ENCODE results near the gene TPM2.

The TPM2 gene

GRCh38 chr9:35731415-35732184, 41.9 kb upstream of the TPM2 start:
- TF ChIP-seq CTCF (IDR thresholded peaks at IDR 0.05; ENCODE audit: low read depth, low read length) (no peak), EZH2phosphoT487 (IDR thresholded peaks at IDR 0.05; ENCODE audit: low read depth) (no peak)
- Histone ChIP-seq H3K27me3 (ENCODE audit: low read depth, low read length) (no peaks in the 10 kb centered on the region), H4K20me1 (ENCODE audit: insufficient read depth, low read length) (peaks cover 35% of the 10 kb centered on the region), H3K9me3 (ENCODE audit: insufficient read depth, low read length) (no peaks in the 10 kb centered on the region), H3K4me3 (ENCODE audit: low read length) (peak overlapping the region; percentile 94), H3K9ac (ENCODE audit: low read length) (peak overlapping the region; percentile 92), H3K4me2 (ENCODE audit: low read length) (peak overlapping the region; percentile 96), H3K27ac (ENCODE audit: low read length) (peak overlapping the region; percentile 87), H3K4me1 (ENCODE audit: low read length) (peaks cover 49% of the 10 kb centered on the region), H2AFZ (ENCODE audit: low read depth, low read length) (peak overlapping the region; percentile 25; the same call in 1 of the 2 replicates), H3K79me2 (ENCODE audit: low read length) (peaks cover 64% of the 10 kb centered on the region), H3K36me3 (replicated peaks; ENCODE audit: low read depth, low read length) (peaks cover 18% of the 10 kb centered on the region)

DNA sequence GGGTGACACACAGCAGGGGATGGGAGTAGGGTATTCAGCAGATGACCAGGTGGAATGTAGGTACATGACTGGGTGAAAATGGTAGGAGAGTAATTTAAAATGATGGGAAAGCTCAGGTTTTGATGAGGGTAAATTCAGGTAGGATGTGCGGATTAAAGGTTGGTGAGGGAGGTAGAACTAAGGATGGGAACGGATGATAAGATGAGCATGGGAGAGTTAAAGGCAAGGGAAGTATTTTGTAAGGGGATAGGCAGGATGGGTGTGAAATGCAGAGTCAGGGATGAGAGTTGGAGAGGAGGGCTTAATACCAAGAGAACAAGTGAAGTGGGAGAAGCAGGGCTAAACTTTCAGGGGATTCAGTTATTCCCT, 40.7 kb upstream of the TPM2 start:
- Histone ChIP-seq H3K9ac (ENCODE audit: low read length) (peak overlapping the region; percentile 92), H3K4me1 (ENCODE audit: low read length) (peaks cover 49% of the 10 kb centered on the region), H3K9me3 (ENCODE audit: insufficient read depth, low read length) (no peaks in the 10 kb centered on the region), H3K36me3 (replicated peaks; ENCODE audit: low read depth, low read length) (peaks cover 13% of the 10 kb centered on the region), H3K27ac (ENCODE audit: low read length) (peak overlapping the region; percentile 87), H3K4me3 (ENCODE audit: low read length) (peak overlapping the region; percentile 94), H3K27me3 (ENCODE audit: low read depth, low read length) (no peaks in the 10 kb centered on the region), H3K4me2 (ENCODE audit: low read length) (peak overlapping the region; percentile 96), H2AFZ (ENCODE audit: low read depth, low read length) (no peak overlapping the region), H3K79me2 (ENCODE audit: low read length) (peaks cover 68% of the 10 kb centered on the region), H4K20me1 (ENCODE audit: insufficient read depth, low read length) (peaks cover 38% of the 10 kb centered on the region)
- no peak for TF ChIP-seq EZH2phosphoT487 (IDR thresholded peaks at IDR 0.05; ENCODE audit: low read depth)
- TF ChIP-seq CTCF (IDR thresholded peaks at IDR 0.05; ENCODE audit: low read depth, low read length) = no peak

DNA sequence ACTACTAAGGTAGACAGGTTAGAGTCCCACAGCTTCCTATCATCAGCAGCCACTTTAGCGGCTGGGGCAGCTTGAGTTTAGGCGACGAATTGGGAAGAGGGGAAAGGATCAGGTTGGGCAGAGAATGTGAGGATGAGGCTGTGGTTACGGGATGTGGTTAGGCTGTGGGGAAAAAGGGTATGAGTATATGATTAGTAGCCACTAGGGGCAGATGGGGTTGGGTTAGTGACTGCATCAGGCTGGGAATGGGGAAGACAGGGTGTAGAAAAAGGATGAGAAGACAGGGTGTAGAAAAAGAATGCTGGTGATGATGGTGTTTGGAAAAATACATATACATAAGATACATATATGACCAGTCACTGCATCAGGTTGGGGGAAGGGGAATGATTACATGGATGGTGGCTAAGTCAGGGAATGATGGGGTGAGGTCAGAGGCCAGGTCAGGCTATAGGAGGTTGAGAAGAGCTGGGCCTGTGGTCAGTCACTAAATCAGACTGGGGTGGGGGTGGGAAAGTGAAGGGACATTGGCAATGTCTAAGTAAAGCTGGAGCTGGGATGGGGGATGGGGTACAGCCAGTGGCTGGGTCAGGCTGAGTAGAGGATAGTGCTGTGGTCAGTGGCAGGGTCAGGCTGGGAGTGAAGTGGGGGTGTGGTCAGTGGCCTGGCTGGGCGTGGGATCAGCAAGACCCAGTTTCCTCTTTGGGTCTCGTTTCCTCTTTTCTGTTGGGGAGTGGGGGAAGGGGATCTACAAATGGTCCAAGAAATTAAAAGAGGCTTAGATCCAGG, 40.2 kb upstream of the TPM2 start:
- H3K9ac ChIP-seq (ENCODE audit: low read length) = peak overlapping the region; percentile 92; the same call in 1 of the 2 replicates
- peaks cover 49% of the 10 kb centered on the region for H3K4me1 ChIP-seq (ENCODE audit: low read length)
- peak overlapping the region; percentile 87 for H3K27ac ChIP-seq (ENCODE audit: low read length)
- TF ChIP-seq CTCF (IDR thresholded peaks at IDR 0.05; ENCODE audit: low read depth, low read length) (peak; percentile 55), EZH2phosphoT487 (IDR thresholded peaks at IDR 0.05; ENCODE audit: low read depth) (no peak)
- no peak overlapping the region for H2AFZ ChIP-seq (ENCODE audit: low read depth, low read length)
- peak overlapping the region; percentile 94 for H3K4me3 ChIP-seq (ENCODE audit: low read length)
- peaks cover 16% of the 10 kb centered on the region for H3K36me3 ChIP-seq (replicated peaks; ENCODE audit: low read depth, low read length)
- peak overlapping the region; percentile 96 for H3K4me2 ChIP-seq (ENCODE audit: low read length)
- H3K79me2 ChIP-seq (ENCODE audit: low read length) = peaks cover 68% of the 10 kb centered on the region
- H3K27me3 ChIP-seq (ENCODE audit: low read depth, low read length) = no peaks in the 10 kb centered on the region
- H4K20me1 ChIP-seq (ENCODE audit: insufficient read depth, low read length) = peaks cover 38% of the 10 kb centered on the region
- H3K9me3 ChIP-seq (ENCODE audit: insufficient read depth, low read length) = no peaks in the 10 kb centered on the region

DNA sequence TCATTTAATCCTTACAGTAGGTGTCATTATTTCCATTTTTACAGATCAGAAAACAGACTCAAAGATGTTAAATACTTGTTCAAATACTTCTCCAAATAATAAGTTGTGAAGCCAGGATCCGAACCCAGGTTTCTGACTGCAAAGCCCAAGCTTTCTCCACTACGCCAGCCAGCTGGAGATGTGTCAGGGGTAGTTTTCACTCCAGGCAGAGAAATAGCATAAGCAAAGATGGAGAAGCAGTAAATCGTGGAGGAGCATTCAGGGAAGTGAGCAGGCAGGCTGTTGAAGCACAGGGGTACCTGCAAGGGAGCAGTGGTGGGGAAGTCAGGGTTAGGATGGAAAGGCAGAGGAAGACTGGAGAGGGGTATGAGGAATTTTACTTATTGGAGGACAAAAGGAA, 39.4 kb upstream of the TPM2 start:
- H3K4me1 ChIP-seq (ENCODE audit: low read length) = peaks cover 48% of the 10 kb centered on the region
- H3K9ac ChIP-seq (ENCODE audit: low read length) = no peak overlapping the region
- no peak overlapping the region for H3K27ac ChIP-seq (ENCODE audit: low read length)

More for the DNA sequence above, 39.4 kb upstream of the TPM2 start:
- Histone ChIP-seq H3K36me3 (replicated peaks; ENCODE audit: low read depth, low read length) (peaks cover 23% of the 10 kb centered on the region), H4K20me1 (ENCODE audit: insufficient read depth, low read length) (peaks cover 38% of the 10 kb centered on the region), H3K4me2 (ENCODE audit: low read length) (peak overlapping the region; percentile 96), H3K4me3 (ENCODE audit: low read length) (no peak overlapping the region), H3K79me2 (ENCODE audit: low read length) (peaks cover 68% of the 10 kb centered on the region), H2AFZ (ENCODE audit: low read depth, low read length) (no peak overlapping the region), H3K27me3 (ENCODE audit: low read depth, low read length) (no peaks in the 10 kb centered on the region), H3K9me3 (ENCODE audit: insufficient read depth, low read length) (no peaks in the 10 kb centered on the region)
- TF ChIP-seq CTCF (IDR thresholded peaks at IDR 0.05; ENCODE audit: low read depth, low read length) (no peak), EZH2phosphoT487 (IDR thresholded peaks at IDR 0.05; ENCODE audit: low read depth) (no peak)

Measured in OCI-LY3 (cell line).